ENCODE data around the gene SLC9A9. TPM values are rescaled to one million over a fixed set of nuclear protein-coding genes. Genes with fewer than 3 reads are reported as not detected.

Gene SLC9A9
- total RNA-seq, 1 experiment from 2014 or later: 0.45 TPM

DNA sequence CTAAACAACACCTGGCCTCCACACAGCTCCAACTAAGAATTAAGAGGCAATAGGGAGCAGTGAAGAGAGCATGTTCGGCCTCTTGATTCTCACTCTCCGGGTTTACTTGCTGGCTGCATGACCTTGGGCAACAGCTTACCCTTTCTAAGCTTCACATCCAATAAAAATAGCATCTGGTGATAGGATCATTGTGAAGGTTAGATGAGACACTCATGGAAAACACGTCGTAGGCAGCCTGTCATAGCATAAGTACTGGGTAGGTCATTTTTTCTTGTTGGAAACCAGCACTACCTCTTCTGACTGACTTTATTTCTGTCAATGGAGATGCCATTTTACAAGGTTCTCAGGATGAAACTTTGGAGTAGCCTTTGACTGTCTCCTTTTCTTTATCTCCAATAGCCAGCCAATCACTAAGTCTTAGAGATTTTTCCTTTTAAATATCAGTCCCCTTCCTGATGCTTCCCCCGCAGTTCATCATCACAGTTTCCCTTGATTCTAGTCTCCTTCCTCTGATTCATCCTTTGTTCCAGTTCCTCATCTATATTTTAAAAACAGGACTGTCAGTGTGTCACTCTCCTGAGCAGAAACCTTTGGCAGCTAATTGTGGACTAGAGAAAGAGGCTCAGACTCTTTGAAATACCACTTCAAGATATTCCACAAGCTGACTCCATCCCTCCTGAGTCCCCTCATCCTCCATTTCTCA is 271.5 kb downstream of the SLC9A9 start:
- DNase-seq (ENCODE audit: low read depth, low spot score): no peak
- in situ Hi-C loops (cut with HindIII; ENCODE audit: low pct_unique_long_range_greater_than_20kb, low sequenced_read_pairs): no loop called here

DNA sequence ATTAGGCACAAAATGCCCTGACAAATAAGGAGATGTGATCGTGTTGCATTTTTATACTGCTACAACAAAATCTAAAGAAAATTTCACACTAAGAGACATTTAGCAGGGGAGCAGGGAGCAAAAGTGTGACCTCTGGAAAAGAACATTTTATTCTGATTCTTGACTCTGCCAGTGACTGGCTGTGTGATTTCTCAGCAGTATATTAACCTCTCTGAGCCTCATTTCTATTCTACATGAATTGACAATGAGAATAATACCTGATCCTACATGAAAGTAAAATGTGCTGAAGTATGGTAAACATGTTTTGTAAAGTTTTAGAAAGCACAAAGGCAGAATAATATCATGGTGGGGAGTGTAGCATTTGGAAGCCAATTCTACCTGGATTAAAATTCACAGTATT is 273.3 kb downstream of the SLC9A9 start:
- in situ Hi-C loops (cut with HindIII; ENCODE audit: low pct_unique_long_range_greater_than_20kb, low sequenced_read_pairs): no loop called here
- DNase-seq (ENCODE audit: low read depth, low spot score): no peak

DNA sequence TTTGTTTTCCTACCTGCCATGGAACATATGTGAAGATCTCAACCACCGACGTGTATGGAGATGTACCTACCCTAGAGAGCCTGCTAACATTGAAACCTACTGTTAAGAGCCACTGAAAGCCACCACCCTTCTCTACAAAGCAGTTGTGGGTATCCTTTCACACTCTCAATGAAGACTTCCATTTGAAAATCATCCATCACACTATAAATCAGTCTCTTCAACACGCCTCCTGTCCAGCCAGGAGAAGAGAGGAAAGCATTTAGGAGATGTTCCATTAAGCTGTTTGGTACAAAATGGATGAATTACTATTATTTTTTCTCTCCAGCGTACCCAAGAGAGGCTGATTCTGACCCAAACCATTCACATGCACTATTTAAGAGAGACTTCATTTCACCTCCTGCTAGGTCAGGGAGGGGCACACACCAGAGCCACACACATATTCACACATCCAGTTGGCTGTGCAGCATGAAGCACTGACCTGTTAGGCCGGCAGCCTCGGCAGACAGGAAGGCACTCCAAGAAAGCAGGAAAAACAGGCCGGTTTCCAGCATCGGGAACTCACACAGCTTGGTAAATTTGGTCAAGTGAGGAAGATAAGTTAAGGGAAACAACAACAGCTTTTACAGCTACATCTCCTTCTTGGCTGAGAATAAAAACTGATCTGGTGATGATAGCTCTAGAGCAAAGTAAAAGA is 274.5 kb downstream of the SLC9A9 start:
- no peak for DNase-seq (ENCODE audit: low read depth, low spot score)
- in situ Hi-C loops (cut with HindIII; ENCODE audit: low pct_unique_long_range_greater_than_20kb, low sequenced_read_pairs): no loop called here

DNA sequence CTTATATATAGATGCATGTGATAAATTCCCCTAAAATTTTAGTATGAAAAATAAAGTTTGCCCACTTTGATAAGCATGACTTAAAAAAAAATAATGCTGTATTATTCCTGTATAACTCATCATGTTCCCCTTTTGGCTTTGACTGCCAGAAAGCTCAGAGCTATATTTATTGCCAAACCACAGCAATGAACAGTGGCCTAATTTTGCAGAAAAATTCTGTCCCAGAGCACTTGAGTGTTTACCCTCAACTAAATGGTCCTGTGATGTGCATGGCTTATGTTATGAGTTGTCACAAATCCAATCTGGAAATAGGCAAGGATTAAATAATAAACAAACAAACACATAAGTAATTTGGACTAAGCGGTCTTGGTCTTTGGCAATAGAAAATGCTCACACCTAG is 276.7 kb downstream of the SLC9A9 start:
- no peak for DNase-seq (ENCODE audit: low read depth, low spot score)
- in situ Hi-C loops (cut with HindIII; ENCODE audit: low pct_unique_long_range_greater_than_20kb, low sequenced_read_pairs): no loop called here

DNA sequence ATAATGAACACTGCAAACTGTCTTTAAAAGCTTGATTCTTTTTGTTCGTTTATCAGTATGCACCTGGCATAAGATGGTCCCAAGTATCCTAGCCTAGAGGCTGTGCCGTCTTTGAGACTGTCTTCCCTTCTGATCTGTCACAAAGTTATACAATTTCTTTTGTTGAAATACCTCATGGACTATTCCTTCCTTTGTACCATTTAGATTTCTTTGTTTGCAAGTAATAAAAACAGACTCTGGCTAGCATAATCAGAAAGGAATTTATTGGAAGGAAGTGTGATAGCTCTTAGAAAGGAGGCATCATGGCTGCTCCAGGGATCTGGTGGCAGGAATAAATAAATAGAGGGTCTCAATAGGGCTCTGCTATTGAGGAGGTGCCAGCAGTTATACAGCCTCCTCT is 280.4 kb downstream of the SLC9A9 start:
- no peak for DNase-seq (ENCODE audit: low read depth, low spot score)
- in situ Hi-C loops (cut with HindIII; ENCODE audit: low pct_unique_long_range_greater_than_20kb, low sequenced_read_pairs): no loop called here

DNA sequence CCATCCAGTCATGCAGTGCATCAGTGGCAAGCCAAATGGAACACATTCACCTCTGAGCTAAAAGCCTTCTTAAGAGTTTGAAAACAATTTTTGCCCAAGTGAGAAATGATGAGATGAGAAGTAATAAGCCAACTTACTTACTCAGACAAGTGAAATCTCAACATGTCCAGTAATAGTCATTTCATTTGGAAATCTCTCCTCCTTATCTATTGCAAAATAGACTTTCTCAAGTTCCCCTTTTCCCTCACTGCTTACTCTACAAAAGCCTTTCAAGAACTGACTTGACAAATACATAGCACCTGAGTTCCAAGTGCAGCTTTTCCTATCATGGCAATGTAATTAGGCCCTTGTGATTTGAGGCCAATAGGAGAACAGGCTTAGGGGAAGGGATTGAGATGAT is 282.3 kb downstream of the SLC9A9 start:
- no peak for DNase-seq (ENCODE audit: low read depth, low spot score)
- in situ Hi-C loops (cut with HindIII; ENCODE audit: low pct_unique_long_range_greater_than_20kb, low sequenced_read_pairs): no loop called here

DNA sequence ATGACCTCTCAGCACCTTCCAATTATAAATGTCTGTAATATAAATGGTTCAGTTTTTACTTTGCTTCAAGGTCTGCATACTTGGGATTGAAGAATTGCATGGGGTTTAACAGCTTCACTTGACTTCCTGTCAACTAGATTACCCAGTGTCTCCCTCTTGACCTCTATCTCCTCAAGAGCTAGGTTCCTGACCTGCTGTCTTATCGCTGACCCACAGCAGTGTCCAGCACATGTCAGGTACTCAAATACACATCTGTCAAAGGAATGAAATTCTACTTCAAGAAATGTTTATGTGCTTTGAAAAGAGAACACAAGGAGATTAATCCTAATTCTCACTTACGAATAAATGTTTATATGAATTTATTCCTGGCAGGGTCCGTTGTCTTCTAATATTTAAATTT is 284.5 kb downstream of the SLC9A9 start:
- no peak for DNase-seq (ENCODE audit: low read depth, low spot score)
- in situ Hi-C loops (cut with HindIII; ENCODE audit: low pct_unique_long_range_greater_than_20kb, low sequenced_read_pairs): no loop called here

DNA sequence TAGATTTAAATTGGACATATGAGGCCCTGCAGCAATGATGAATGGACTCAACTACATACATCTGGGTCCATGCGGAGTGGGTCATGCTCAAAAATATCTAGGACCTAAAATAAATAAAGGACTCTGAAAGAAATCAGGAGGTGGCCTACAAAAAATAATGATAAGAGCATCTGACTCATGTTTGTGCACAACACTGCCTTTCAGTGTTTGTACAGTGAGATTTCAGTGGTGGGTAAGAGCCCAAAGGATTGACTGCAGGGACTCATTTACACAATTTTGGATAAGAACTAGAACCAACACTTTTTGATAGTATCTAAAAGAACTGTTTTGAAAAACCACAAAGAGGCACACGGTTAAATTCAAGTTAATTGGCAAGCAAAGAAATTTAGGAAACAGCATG is 285.5 kb downstream of the SLC9A9 start:
- in situ Hi-C loops (cut with HindIII; ENCODE audit: low pct_unique_long_range_greater_than_20kb, low sequenced_read_pairs): no loop called here
- no peak for DNase-seq (ENCODE audit: low read depth, low spot score)

DNA sequence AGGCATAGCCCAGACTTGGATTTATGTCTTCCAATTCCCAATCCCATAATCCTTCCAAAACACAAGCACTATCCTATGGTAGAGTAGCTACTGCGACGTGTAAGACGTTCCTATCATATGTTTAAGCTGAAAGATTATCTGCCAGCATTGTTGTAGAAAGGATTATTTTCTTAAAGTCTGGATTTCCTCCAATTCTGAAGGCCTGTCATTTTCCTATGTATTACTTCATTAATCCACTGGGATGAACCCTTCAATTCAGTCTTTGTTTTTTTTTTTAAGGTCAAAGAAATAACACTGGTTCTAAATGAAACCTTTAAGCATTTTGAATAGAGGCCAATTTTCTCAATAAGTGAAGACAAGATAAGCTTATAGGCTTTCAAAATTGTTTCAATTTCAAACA is 289.0 kb downstream of the SLC9A9 start:
- in situ Hi-C loops (cut with HindIII; ENCODE audit: low pct_unique_long_range_greater_than_20kb, low sequenced_read_pairs): no loop called here
- DNase-seq (ENCODE audit: low read depth, low spot score): no peak

DNA sequence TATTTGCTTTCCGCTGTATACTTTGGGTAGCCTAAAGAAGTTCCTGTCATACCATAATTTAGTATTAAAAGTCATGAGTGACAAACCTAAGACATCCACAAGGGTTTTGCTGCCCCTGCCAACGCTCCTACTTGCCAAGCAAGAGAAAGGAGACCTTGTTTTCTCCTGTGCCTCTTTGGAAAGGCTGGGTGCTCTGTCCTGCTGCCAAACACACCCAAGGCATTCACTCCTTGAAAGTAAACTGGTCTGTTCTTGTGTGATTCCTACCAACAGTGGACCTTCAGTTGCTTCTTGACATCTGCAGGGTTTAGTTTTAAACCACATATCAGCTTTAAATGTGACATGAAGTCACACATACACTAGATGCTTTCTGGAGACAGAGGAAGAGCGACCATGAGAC is 295.4 kb downstream of the SLC9A9 start:
- in situ Hi-C loops (cut with HindIII; ENCODE audit: low pct_unique_long_range_greater_than_20kb, low sequenced_read_pairs): no loop called here
- peak; percentile 11 for DNase-seq (ENCODE audit: low read depth, low spot score)

DNA sequence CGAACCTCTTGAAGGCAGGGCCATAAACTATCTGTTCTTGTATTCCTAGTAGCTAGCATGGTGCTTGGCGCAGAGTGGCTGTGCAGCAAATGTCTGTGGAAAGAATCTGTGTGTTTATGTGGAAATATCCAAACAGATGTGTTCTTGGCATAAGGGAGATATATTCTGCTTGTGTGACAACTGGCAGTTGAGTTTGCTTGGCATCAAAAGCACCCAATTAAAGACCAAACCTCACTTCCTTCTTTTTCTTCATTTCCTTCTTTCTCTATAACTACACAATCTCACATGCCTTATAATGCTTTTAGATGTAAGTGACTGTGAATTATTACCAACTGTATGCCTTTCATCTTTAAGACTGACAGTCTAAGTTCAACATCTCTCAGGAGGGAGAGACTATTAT is 296.5 kb downstream of the SLC9A9 start:
- DNase-seq (ENCODE audit: low read depth, low spot score): no peak
- in situ Hi-C loops (cut with HindIII; ENCODE audit: low pct_unique_long_range_greater_than_20kb, low sequenced_read_pairs): no loop called here

DNA sequence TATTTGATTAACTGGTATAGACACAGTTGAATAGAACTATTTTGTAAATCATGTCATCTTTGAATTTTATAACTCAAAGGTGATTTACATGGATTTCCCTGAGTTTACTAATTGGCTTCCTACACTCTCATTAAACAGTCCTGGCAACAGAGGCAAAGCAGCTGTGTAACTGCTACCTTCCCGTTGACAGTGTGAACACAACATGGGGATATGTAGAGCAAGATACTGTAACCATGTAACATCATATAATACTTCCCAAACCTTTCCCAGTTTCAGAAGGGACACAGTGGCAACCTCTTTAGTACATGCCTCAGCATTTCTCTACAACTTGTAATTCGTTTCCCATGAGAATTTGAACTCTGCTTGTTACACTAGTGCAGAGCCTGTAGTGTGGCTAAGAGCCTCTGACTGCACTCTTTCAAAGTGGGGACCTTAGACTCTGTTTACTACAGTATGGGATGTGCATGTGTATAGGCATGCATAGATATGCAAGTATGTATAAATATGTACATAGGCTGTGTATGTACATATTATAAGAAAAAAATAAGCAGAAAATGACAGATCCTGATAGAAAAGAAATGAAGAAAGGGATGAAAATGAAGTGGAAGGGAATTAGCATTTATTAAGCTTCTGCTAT is 299.3 kb downstream of the SLC9A9 start:
- DNase-seq (ENCODE audit: low read depth, low spot score): no peak
- in situ Hi-C loops (cut with HindIII; ENCODE audit: low pct_unique_long_range_greater_than_20kb, low sequenced_read_pairs): no loop called here

DNA sequence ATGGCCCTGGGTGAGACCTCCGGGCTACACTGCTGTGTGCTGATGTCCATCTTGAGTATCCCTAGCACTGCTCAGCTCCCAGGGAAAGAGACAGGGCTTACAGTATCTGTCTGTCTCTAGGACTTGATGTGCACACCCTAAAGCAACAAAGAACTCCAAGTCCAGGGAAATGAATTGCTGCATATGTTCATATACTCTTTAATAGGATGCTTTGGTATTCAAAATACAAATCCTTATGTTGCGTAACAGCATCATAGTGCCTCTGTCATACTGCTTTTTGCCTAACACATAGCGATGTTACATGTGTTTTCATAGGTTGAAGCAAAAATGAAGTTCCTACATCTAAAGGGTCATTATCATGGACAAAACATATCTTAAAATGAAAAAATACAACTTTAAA is 299.9 kb downstream of the SLC9A9 start:
- in situ Hi-C loops (cut with HindIII; ENCODE audit: low pct_unique_long_range_greater_than_20kb, low sequenced_read_pairs): no loop called here
- DNase-seq (ENCODE audit: low read depth, low spot score): no peak

DNA sequence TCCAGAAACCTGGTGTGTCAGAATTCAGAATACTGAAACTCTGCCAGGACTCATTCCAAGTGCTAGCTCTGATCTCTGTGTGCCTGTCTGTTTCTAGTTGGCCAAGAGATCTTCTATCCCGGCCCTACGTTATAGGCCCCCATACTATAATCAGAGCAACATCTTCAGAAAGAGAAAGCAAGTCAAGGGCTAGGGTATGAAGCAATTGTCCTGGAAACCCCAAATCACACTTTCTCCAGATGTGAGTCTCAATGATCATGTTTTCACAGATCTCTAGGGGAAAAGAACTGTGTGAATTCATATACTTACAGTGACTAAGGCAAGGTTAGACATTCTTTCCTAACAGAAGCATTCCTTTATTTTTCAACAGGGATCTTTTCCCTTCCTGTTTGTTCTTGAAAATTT is 309.7 kb downstream of the SLC9A9 start:
- DNase-seq (ENCODE audit: low read depth, low spot score): no peak
- in situ Hi-C loops (cut with HindIII; ENCODE audit: low pct_unique_long_range_greater_than_20kb, low sequenced_read_pairs): no loop called here

DNA sequence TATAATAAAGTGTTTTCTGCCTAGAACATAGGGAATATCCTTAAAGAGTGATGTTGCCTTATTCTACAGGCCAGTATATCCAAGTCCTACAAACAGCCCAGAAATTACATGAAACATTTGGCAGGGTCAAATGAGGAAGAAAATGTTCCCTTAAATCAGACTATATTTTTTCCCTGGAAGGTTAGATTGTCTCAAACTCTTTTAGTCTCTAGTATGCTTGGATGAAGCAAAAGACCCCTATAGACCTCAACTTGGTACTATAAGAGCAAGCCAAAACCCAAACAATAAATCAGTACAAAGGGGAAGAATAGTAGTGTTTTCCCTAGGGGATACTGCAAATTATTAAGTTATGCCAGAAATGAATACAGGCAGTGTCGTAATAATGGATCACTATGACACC is 310.2 kb downstream of the SLC9A9 start:
- in situ Hi-C loops (cut with HindIII; ENCODE audit: low pct_unique_long_range_greater_than_20kb, low sequenced_read_pairs): no loop called here
- no peak for DNase-seq (ENCODE audit: low read depth, low spot score)

DNA sequence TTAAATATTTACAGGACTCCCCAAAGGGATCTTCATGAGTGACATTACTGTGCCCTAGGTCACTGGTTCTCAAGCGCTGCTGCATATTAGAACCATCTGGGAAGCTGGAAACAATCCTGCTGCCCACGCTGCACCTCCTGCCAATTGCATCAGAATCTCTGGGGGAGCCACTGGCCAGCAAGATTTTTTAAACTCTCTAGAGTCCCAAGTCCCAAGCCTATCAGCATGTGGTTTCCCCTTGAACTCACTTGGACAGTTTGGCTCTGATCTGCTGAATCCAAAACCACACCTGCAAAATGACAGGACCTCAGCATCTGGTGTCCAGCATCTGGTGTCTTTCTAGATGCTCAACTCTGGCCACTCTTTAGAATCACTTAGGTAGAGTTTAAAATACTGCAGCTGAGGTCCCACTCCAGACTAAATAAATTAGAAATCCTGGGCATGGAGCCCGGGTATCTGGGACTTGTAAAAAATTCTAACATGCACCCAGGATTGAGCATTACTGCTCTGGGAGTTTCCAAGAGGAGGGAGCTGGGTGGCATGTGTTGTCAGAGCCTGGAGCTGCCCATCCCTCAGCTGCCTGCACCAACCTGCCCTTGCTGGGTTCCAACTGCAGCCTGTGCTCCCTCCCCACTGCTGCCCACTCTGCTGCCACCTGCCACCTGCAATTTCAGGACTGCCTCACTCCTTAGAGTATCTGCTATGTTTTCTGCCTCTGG is 311.3 kb downstream of the SLC9A9 start:
- in situ Hi-C loops (cut with HindIII; ENCODE audit: low pct_unique_long_range_greater_than_20kb, low sequenced_read_pairs): no loop called here
- no peak for DNase-seq (ENCODE audit: low read depth, low spot score)

DNA sequence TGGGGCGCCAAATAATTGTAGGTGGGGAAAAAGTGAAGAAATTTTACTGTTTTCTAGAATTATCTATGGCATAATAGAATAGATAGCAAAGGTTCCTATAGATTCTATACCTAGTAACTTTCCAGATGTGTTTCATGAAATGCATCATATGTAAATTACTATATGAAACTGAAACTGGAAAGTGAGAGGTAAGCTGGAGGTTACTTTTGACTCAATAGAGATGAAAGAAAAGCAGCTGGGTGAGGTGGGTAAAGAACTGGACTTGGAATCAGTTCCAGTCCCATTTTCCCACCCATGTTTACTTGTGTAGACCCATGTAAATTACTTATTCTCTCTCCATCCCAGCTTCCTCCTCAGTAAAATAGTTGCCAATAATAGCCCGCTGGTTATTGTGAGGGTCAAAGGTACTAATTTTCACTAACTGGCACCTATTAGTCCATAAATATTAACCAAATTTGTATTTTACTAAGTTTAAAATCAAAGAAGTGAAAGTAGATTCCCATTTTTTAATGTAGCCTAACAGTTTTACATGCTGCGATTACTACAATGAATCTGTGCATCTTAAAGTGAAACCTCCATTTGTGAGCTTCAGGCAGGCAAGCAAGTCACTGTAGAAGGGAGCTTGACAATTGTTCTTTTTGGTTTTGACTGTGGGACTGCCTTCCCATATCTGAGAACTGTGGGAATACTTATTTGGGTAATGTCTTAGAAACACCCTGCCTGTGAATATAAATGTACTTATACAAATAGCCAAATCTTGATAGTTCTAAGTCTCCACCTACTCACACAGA is 312.1 kb downstream of the SLC9A9 start:
- no peak for DNase-seq (ENCODE audit: low read depth, low spot score)
- in situ Hi-C loops (cut with HindIII; ENCODE audit: low pct_unique_long_range_greater_than_20kb, low sequenced_read_pairs): no loop called here

DNA sequence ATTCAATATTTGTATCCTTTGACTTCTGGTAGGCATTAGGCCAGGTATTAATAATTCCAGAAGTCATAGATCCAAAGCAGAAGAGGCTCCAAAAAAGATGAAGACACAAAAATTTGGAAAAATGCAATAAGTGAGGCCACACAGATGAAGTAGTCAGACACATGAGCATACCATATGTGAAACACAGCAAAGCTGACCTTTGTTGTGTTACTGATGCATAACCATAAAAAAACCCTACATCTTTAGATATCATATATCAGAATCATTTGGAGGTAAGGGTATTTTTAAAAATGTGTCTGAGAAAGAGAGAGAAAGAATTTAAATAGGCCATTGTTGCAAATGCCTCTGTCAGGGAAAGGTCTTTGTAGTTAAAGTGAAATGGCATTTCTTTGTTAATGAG is 314.9 kb downstream of the SLC9A9 start:
- no peak for DNase-seq (ENCODE audit: low read depth, low spot score)
- in situ Hi-C loops (cut with HindIII; ENCODE audit: low pct_unique_long_range_greater_than_20kb, low sequenced_read_pairs): no loop called here
